GM03348 (cell line): ENCODE measurements around the gene TTPAL.

ENCODE experiments used
- DNase-seq: peaks from one replicate; pipeline ENCODE4 v3.0.0; 2012; ENCODE audit warnings: low spot score

TTPAL gene

GRCh38 chr20:44496976-44497375 lies 21.3 kb downstream of the TTPAL start:
- peak; percentile 54 for DNase-seq

GRCh38 chr20:44497761-44498160 lies 22.1 kb downstream of the TTPAL start:
- DNase-seq: no peak

- DNase-seq: no peak
Measured at GRCh38 chr20:44500221-44500620, 24.5 kb downstream of the TTPAL start.

- DNase-seq: peak; percentile 72
Measured at GRCh38 chr20:44501448-44501847, 25.8 kb downstream of the TTPAL start.

- DNase-seq: no peak
Measured at GRCh38 chr20:44502968-44503367, 27.3 kb downstream of the TTPAL start.

- DNase-seq: no peak
Measured at GRCh38 chr20:44504402-44505307, 29.0 kb downstream of the TTPAL start.

GRCh38 chr20:44509762-44510161 lies 34.1 kb downstream of the TTPAL start:
- DNase-seq: no peak

- no peak for DNase-seq
Measured at GRCh38 chr20:44513871-44514270, 38.2 kb downstream of the TTPAL start.

GRCh38 chr20:44516491-44516890 lies 40.8 kb downstream of the TTPAL start:
- no peak for DNase-seq

GRCh38 chr20:44517454-44517853 lies 41.8 kb downstream of the TTPAL start:
- no peak for DNase-seq

- DNase-seq: no peak
Measured at GRCh38 chr20:44518248-44518647, 42.6 kb downstream of the TTPAL start.

- DNase-seq: no peak
Measured at GRCh38 chr20:44520881-44521280, 45.2 kb downstream of the TTPAL start.

GRCh38 chr20:44521484-44522481 lies 46.1 kb downstream of the TTPAL start, which contains the start of gene SERINC3:
Gene SERINC3 (minus strand): TSS chr20:44522070. CDS start chr20:44521951, 119 bp downstream.
- DNase-seq: peak; percentile 97

GRCh38 chr20:44522841-44523240 lies 47.2 kb downstream of the TTPAL start:
- DNase-seq: no peak

GRCh38 chr20:44523746-44524145 lies 48.1 kb downstream of the TTPAL start:
- DNase-seq: no peak

- DNase-seq: no peak
Measured at GRCh38 chr20:44526129-44526528, 50.5 kb downstream of the TTPAL start.

- no peak for DNase-seq
Measured at GRCh38 chr20:44527716-44528199, 52.1 kb downstream of the TTPAL start.

- DNase-seq: no peak
Measured at GRCh38 chr20:44528309-44528708, 52.6 kb downstream of the TTPAL start.

GRCh38 chr20:44532259-44532980 lies 56.7 kb downstream of the TTPAL start:
- no peak for DNase-seq

- DNase-seq: no peak
Measured at GRCh38 chr20:44532981-44533331, 57.3 kb downstream of the TTPAL start.

- DNase-seq: no peak
Measured at GRCh38 chr20:44533928-44534327, 58.3 kb downstream of the TTPAL start.

GRCh38 chr20:44536175-44536574 lies 60.5 kb downstream of the TTPAL start:
- DNase-seq: no peak
